NCI-H2196 (cell line): ENCODE measurements around the gene CAST.
"Not testable (repeated sequence)": the region's sequence is repeated elsewhere in the genome, so short reads cannot be mapped to it uniquely, and the experiment has no call there.

Experiments used
- DNase-seq: peaks from one replicate; lab custom pipeline; 2025; ENCODE audit not compliant: unreplicated experiment; lab: John Stamatoyannopoulos, UW

The CAST gene

GRCh38 chr5:96661855-96662724 is at the start of gene CAST:
TSS of gene CAST (plus strand) at chr5:96662376. CDS start at chr5:96662423, 47 bp downstream.
- peak; percentile 47 for DNase-seq

GRCh38 chr5:96614110-96614691 is 48.0 kb upstream of the CAST start:
- DNase-seq: peak; percentile 70

GRCh38 chr5:96615223-96615622 is 47.0 kb upstream of the CAST start:
- no peak for DNase-seq

GRCh38 chr5:96616801-96617200 is 45.4 kb upstream of the CAST start:
- no peak for DNase-seq

GRCh38 chr5:96618311-96619016 is 43.7 kb upstream of the CAST start:
- DNase-seq: not testable (repeated sequence)

- DNase-seq: no peak
These were observed 42.2 kb upstream of the CAST start for GRCh38 chr5:96619946-96620345.

GRCh38 chr5:96624596-96624995 is 37.6 kb upstream of the CAST start:
- DNase-seq: no peak

- DNase-seq: no peak
These were observed 36.8 kb upstream of the CAST start for GRCh38 chr5:96625365-96625764.

GRCh38 chr5:96626956-96627355 is 35.2 kb upstream of the CAST start:
- no peak for DNase-seq

GRCh38 chr5:96627792-96628398 is 34.3 kb upstream of the CAST start:
- no peak for DNase-seq

GRCh38 chr5:96628406-96628805 is 33.8 kb upstream of the CAST start:
- no peak for DNase-seq

GRCh38 chr5:96629774-96630173 is 32.4 kb upstream of the CAST start:
- DNase-seq: peak; percentile 49

- no peak for DNase-seq
These were observed 28.4 kb upstream of the CAST start for GRCh38 chr5:96633820-96634219.

- no peak for DNase-seq
These were observed 27.3 kb upstream of the CAST start for GRCh38 chr5:96634881-96635280.

GRCh38 chr5:96636046-96636445 is 26.1 kb upstream of the CAST start:
- no peak for DNase-seq

GRCh38 chr5:96636594-96636993 is 25.6 kb upstream of the CAST start:
- DNase-seq: no peak

GRCh38 chr5:96637196-96637595 is 25.0 kb upstream of the CAST start:
- DNase-seq: no peak

GRCh38 chr5:96638561-96638960 is 23.6 kb upstream of the CAST start:
- no peak for DNase-seq

- no peak for DNase-seq
These were observed 21.5 kb upstream of the CAST start for GRCh38 chr5:96640696-96641095.

- no peak for DNase-seq
These were observed 20.6 kb upstream of the CAST start for GRCh38 chr5:96641368-96642280.

- DNase-seq: no peak
These were observed 19.9 kb upstream of the CAST start for GRCh38 chr5:96642281-96642640.
